Measurements from ENCODE around the gene DICER1. TPM values are rescaled to one million over a fixed set of nuclear protein-coding genes. Genes with fewer than 3 reads are reported as not detected.

The DICER1 gene
- polyA plus RNA-seq, 1 donor (not counting 4 experiments of a cell fraction or from before 2014, with no cell fraction given), result 31.6 TPM

- no peak for TF ChIP-seq CTCF (optimal IDR thresholded peaks at IDR 0.05 in 1 of 3, IDR thresholded peaks at IDR 0.05 in 1 of 3, conservative IDR thresholded peaks at IDR 0.05 in 1 of 3; ENCODE audit: extremely low read depth in 1 of 3, insufficient read depth in 2 of 3, low read length in 3 of 3)
- TF ChIP-seq EZH2 (IDR thresholded peaks at IDR 0.05; ENCODE audit: low read length), result no peak
- Histone ChIP-seq H3K4me3 (ENCODE audit: control insufficient read depth in 2 of 3, extremely low read depth in 1 of 3, insufficient read depth in 2 of 3, low read depth in 1 of 3, low read length in 3 of 3) (no peak overlapping the region), H3K9me1 (ENCODE audit: control insufficient read depth, extremely low read depth, insufficient read depth, low read length) (no peaks in the 10 kb centered on the region), H2AFZ (ENCODE audit: control insufficient read depth, low read length) (no peak overlapping the region), H3K9ac (ENCODE audit: control insufficient read depth, extremely low read depth, insufficient read depth, low read length) (no peak overlapping the region), H3K27ac (ENCODE audit: control insufficient read depth, insufficient read depth, low read length) (no peak overlapping the region), H3K9me3 (ENCODE audit: control insufficient read depth, low read depth, low read length) (peaks cover 2% of the 10 kb centered on the region), H3K36me3 (ENCODE audit: control insufficient read depth in 2 of 2, extremely low read depth in 1 of 2, insufficient read depth in 2 of 2, low read length in 2 of 2) (no peaks in the 10 kb centered on the region), H3K27me3 (ENCODE audit: control insufficient read depth, extremely low read depth, insufficient read depth, low read length) (no peaks in the 10 kb centered on the region), H3K4me1 (ENCODE audit: control insufficient read depth, extremely low read depth, insufficient read depth, low read length) (no peaks in the 10 kb centered on the region), H4K20me1 (ENCODE audit: control insufficient read depth, extremely low read depth, insufficient read depth, low read length) (peaks cover 2% of the 10 kb centered on the region), H3K4me2 (ENCODE audit: control insufficient read depth, extremely low read depth, insufficient read depth, low read depth, low read length) (no peak overlapping the region), H3K79me2 (ENCODE audit: control insufficient read depth, insufficient read depth, low read length) (no peaks in the 10 kb centered on the region)
- dilution Hi-C loops (cut with MboI; ENCODE audit: extremely low pct_ligation_motif_present, low sequenced_read_pairs), result no loop called here
- FAIRE-seq, result no peak
- DNase-seq (ENCODE audit: low read depth, low spot score), result no peak
Measured at GRCh38 chr14:95167177-95167576, 9.8 kb upstream of the DICER1 start.

GRCh38 chr14:95165517-95165916, 8.2 kb upstream of the DICER1 start:
- dilution Hi-C loops (cut with MboI; ENCODE audit: extremely low pct_ligation_motif_present, low sequenced_read_pairs), result no loop called here
- Histone ChIP-seq H3K79me2 (ENCODE audit: control insufficient read depth, insufficient read depth, low read length) (no peaks in the 10 kb centered on the region), H3K4me1 (ENCODE audit: control insufficient read depth, extremely low read depth, insufficient read depth, low read length) (no peaks in the 10 kb centered on the region), H3K4me2 (ENCODE audit: control insufficient read depth, extremely low read depth, insufficient read depth, low read depth, low read length) (no peak overlapping the region), H3K9ac (ENCODE audit: control insufficient read depth, extremely low read depth, insufficient read depth, low read length) (no peak overlapping the region), H3K27me3 (ENCODE audit: control insufficient read depth, extremely low read depth, insufficient read depth, low read length) (no peaks in the 10 kb centered on the region), H3K4me3 (ENCODE audit: control insufficient read depth in 2 of 3, extremely low read depth in 1 of 3, insufficient read depth in 2 of 3, low read depth in 1 of 3, low read length in 3 of 3) (no peak overlapping the region), H3K9me3 (ENCODE audit: control insufficient read depth, low read depth, low read length) (peaks cover 2% of the 10 kb centered on the region), H2AFZ (ENCODE audit: control insufficient read depth, low read length) (no peak overlapping the region), H3K36me3 (ENCODE audit: control insufficient read depth in 2 of 2, extremely low read depth in 1 of 2, insufficient read depth in 2 of 2, low read length in 2 of 2) (no peaks in the 10 kb centered on the region), H3K27ac (ENCODE audit: control insufficient read depth, insufficient read depth, low read length) (no peak overlapping the region), H4K20me1 (ENCODE audit: control insufficient read depth, extremely low read depth, insufficient read depth, low read length) (no peaks in the 10 kb centered on the region), H3K9me1 (ENCODE audit: control insufficient read depth, extremely low read depth, insufficient read depth, low read length) (no peaks in the 10 kb centered on the region)
- FAIRE-seq (no peak), DNase-seq (ENCODE audit: low read depth, low spot score) (no peak)
- TF ChIP-seq EZH2 (IDR thresholded peaks at IDR 0.05; ENCODE audit: low read length) (no peak), CTCF (optimal IDR thresholded peaks at IDR 0.05 in 1 of 3, IDR thresholded peaks at IDR 0.05 in 1 of 3, conservative IDR thresholded peaks at IDR 0.05 in 1 of 3; ENCODE audit: extremely low read depth in 1 of 3, insufficient read depth in 2 of 3, low read length in 3 of 3) (no peak)
